NCI-H526 (cell line): ENCODE measurements around the gene NAALADL1.

Source experiments
- DNase-seq, 2 experiments: peaks; one replicate each; lab custom pipeline; 2025; lab: John Stamatoyannopoulos, UW

The NAALADL1 gene

GRCh38 chr11:65058419-65059054 lies at the start of gene NAALADL1:
Gene NAALADL1, minus strand, starts transcription at chr11:65058553. Its CDS starts 32 bp downstream, at chr11:65058521.
- DNase-seq = no peak

- DNase-seq = no peak
Observed at GRCh38 chr11:65107751-65108468, 49.6 kb upstream of the NAALADL1 start.

GRCh38 chr11:65107078-65107477 lies 48.7 kb upstream of the NAALADL1 start:
- DNase-seq = no peak

GRCh38 chr11:65104628-65105027 lies 46.3 kb upstream of the NAALADL1 start:
- no peak for DNase-seq

GRCh38 chr11:65103476-65103875 lies 45.1 kb upstream of the NAALADL1 start:
- no peak for DNase-seq

- no peak for DNase-seq
Observed at GRCh38 chr11:65102142-65103095, 44.1 kb upstream of the NAALADL1 start.

- no peak for DNase-seq
Observed at GRCh38 chr11:65100674-65101350, 42.5 kb upstream of the NAALADL1 start.

GRCh38 chr11:65096926-65097325 lies 38.6 kb upstream of the NAALADL1 start:
- no peak for DNase-seq

GRCh38 chr11:65095974-65096806 lies 37.8 kb upstream of the NAALADL1 start, which contains the start of gene VPS51:
Gene VPS51, plus strand, starts transcription at chr11:65096214. Its CDS starts 37 bp downstream, at chr11:65096251.
- peak; percentile 90 to 95 for DNase-seq

GRCh38 chr11:65095427-65095826 lies 37.1 kb upstream of the NAALADL1 start:
- no peak for DNase-seq

- DNase-seq = no peak
Observed at GRCh38 chr11:65090628-65091027, 32.3 kb upstream of the NAALADL1 start.

- DNase-seq = no peak
Observed at GRCh38 chr11:65089621-65090020, 31.3 kb upstream of the NAALADL1 start.

- DNase-seq = no peak
Observed at GRCh38 chr11:65087827-65088226, 29.5 kb upstream of the NAALADL1 start.

- no peak for DNase-seq
Observed at GRCh38 chr11:65087216-65087615, 28.9 kb upstream of the NAALADL1 start.

- no peak for DNase-seq
Observed at GRCh38 chr11:65086809-65087208, 28.5 kb upstream of the NAALADL1 start.

GRCh38 chr11:65085446-65085845 lies 27.1 kb upstream of the NAALADL1 start:
- no peak for DNase-seq

GRCh38 chr11:65084598-65085375 lies 26.4 kb upstream of the NAALADL1 start:
- DNase-seq = no peak

GRCh38 chr11:65083834-65084597 lies 25.7 kb upstream of the NAALADL1 start, which contains the start of the genes CDCA5 and ZFPL1:
Gene CDCA5, minus strand, starts transcription at chr11:65084040. Its CDS starts 62 bp downstream, at chr11:65083978.
Gene ZFPL1, plus strand, starts transcription at chr11:65084222. Its CDS starts 477 bp downstream, at chr11:65084699.
- peak; percentile 90 to 98 for DNase-seq
